CD14-positive monocyte (primary cell): ENCODE results near the gene TXN2. TPM values are rescaled to one million over a fixed set of nuclear protein-coding genes. Genes with fewer than 3 reads are reported as not detected.

ENCODE experiments used
- DNase-seq, 3 donors: peaks; one replicate each; pipeline ENCODE4 v3.0.0-alpha.2; 2011 to 2022
- H2AFZ ChIP-seq: 2 replicates; pipeline ENCODE4 v1.6.0; 2012; ENCODE audit warnings: mild to moderate bottlenecking, low read depth, low read length, inconsistent platforms; ENCODE audit not compliant: insufficient read depth, poor library complexity, severe bottlenecking
- H3K27ac ChIP-seq, 2 donors: 1 replicate in 1 of 2; 2 replicates in 1 of 2; pipeline ENCODE4 v1.5.1; 2012 to 2013; ENCODE audit warnings: low read length in 2 of 2, control low read depth in 1 of 2, inconsistent platforms in 1 of 2, low read depth in 1 of 2, mild to moderate bottlenecking in 1 of 2
- H3K27me3 ChIP-seq, 2 donors: one replicate each; pipeline versions ENCODE4 v1.6.0 to v1.6.1; 2011 to 2013; ENCODE audit warnings: low read length in 2 of 2; ENCODE audit not compliant: control insufficient read depth in 2 of 2, insufficient read depth in 2 of 2
- H3K36me3 ChIP-seq, 2 donors: replicated peaks in 1 of 2; 1 replicate in 1 of 2; 2 replicates in 1 of 2; pipeline versions ENCODE4 v1.5.1 to v1.6.1; 2012 to 2013; ENCODE audit warnings: low read length in 2 of 2, control low read depth in 1 of 2, inconsistent platforms in 1 of 2, mild to moderate bottlenecking in 1 of 2; ENCODE audit not compliant: insufficient read depth in 2 of 2, control insufficient read depth in 1 of 2
- H3K4me1 ChIP-seq, 2 donors: 1 replicate in 1 of 2; 2 replicates in 1 of 2; pipeline versions ENCODE4 v1.5.1 to v1.6.1; 2012 to 2013; ENCODE audit warnings: low read length in 2 of 2, control low read depth in 1 of 2, inconsistent platforms in 1 of 2, mild to moderate bottlenecking in 1 of 2, moderate library complexity in 1 of 2; ENCODE audit not compliant: insufficient read depth in 2 of 2, control insufficient read depth in 1 of 2
- H3K4me2 ChIP-seq: replicated peaks from 2 replicates; pipeline ENCODE3; 2012; ENCODE audit warnings: low read length, moderate library complexity, mild to moderate bottlenecking; ENCODE audit not compliant: poor library complexity, severe bottlenecking; ENCODE audit errors: extremely low read depth
- H3K4me3 ChIP-seq, 3 experiments: fragments of 200-600 bp in 1 of 3; sonication (generic) in 1 of 3; replicated peaks in 1 of 3; 1 replicate in 2 of 3; 2 replicates in 1 of 3; pipeline ENCODE4 v1.5.1; 2011 to 2013; ENCODE audit warnings: low read length in 3 of 3, mild to moderate bottlenecking in 3 of 3, control low read depth in 2 of 3, low read depth in 2 of 3, inconsistent platforms in 1 of 3, moderate library complexity in 1 of 3
- H3K79me2 ChIP-seq: 2 replicates; pipeline ENCODE4 v1.6.0; 2012; ENCODE audit warnings: mild to moderate bottlenecking, control low read depth, inconsistent platforms, low read length, moderate library complexity; ENCODE audit not compliant: insufficient read depth
- H3K9ac ChIP-seq: 2 replicates; pipeline ENCODE4 v1.6.0; 2017; ENCODE audit warnings: low read length, mild to moderate bottlenecking; ENCODE audit not compliant: insufficient read depth, poor library complexity, severe bottlenecking
- H3K9me3 ChIP-seq, 2 donors: replicated peaks in 1 of 2; 1 replicate in 1 of 2; 2 replicates in 1 of 2; pipeline versions ENCODE4 v1.5.1 to v1.6.1; 2012 to 2013; ENCODE audit warnings: low read length in 2 of 2, control low read depth in 1 of 2; ENCODE audit not compliant: control insufficient read depth in 1 of 2, insufficient read depth in 1 of 2
- H4K20me1 ChIP-seq: 2 replicates; pipeline ENCODE4 v1.6.0; 2012; ENCODE audit warnings: mild to moderate bottlenecking, low read length, control low read depth, moderate library complexity; ENCODE audit not compliant: insufficient read depth
- H3K27ac Mint-ChIP-seq, 7 donors: one replicate each; pipeline ENCODE4 v1.8.0; 2020; ENCODE audit warnings: mild to moderate bottlenecking in 7 of 7, mixed read lengths in 7 of 7, moderate library complexity in 6 of 7, inconsistent platforms in 2 of 7
- H3K27me3 Mint-ChIP-seq, 3 donors: one replicate each; pipeline ENCODE4 v1.8.0; 2021 to 2022; ENCODE audit warnings: low read depth in 3 of 3, mild to moderate bottlenecking in 3 of 3, mixed read lengths in 3 of 3, moderate library complexity in 3 of 3, inconsistent platforms in 1 of 3
- H3K36me3 Mint-ChIP-seq, 2 donors: one replicate each; pipeline ENCODE4 v1.8.0; 2020; ENCODE audit warnings: mixed read lengths in 2 of 2, inconsistent platforms in 1 of 2, mild to moderate bottlenecking in 1 of 2
- H3K4me1 Mint-ChIP-seq: one replicate; pipeline ENCODE4 v1.8.0; 2020; ENCODE audit warnings: mild to moderate bottlenecking, mixed read lengths
- H3K4me3 Mint-ChIP-seq, 2 donors: one replicate each; pipeline ENCODE4 v1.8.0; 2020; ENCODE audit warnings: mild to moderate bottlenecking in 2 of 2, mixed read lengths in 2 of 2, moderate library complexity in 1 of 2
- H3K9me3 Mint-ChIP-seq, 7 donors: one replicate each; pipeline ENCODE4 v1.8.0; 2020 to 2022; ENCODE audit warnings: mixed read lengths in 7 of 7, mild to moderate bottlenecking in 6 of 7, moderate library complexity in 6 of 7, inconsistent platforms in 2 of 7
- CTCF ChIP-seq: fragments of 200-600 bp; IDR thresholded peaks from one replicate; pipeline ENCODE4 v1.8.0; 2022; ENCODE audit warnings: antibody characterized with exemption, mild to moderate bottlenecking
- WGBS: methylation state at CpG from one replicate; pipeline ENCODE4 v1.1.5; 2013; ENCODE audit warnings: missing lambda C conversion rate; ENCODE audit not compliant: insufficient coverage; 5-methylcytosine and 5-hydroxymethylcytosine counted together
- intact Hi-C, 2 donors: fragments of 100-400 bp; cut with micrococcal nuclease; formaldehyde crosslinking; loops; one replicate each; pipeline versions ENCODE4 v1.15.0 to v1.15.1; 2023
- polyA plus RNA-seq, 3 donors: library from polyadenylated mRNA; depleted of rRNA in 1 of 3; unstranded in 2 of 3; stranded (reverse) in 1 of 3; fragments of 300-500 nt in 2 of 3; fragments of >200 nt in 1 of 3; fragmentation: Illumina TruSeq in 2 of 3; gene quantifications; 1 replicate in 2 of 3; 2 replicates in 1 of 3; pipeline ENCODE4 v1.2.3, GENCODE V29; 2012 to 2021

The TXN2 gene
- polyA plus RNA-seq, 3 donors: 79.8 to 141 (median 140) TPM

- H3K27me3 ChIP-seq: no peaks in the 10 kb centered on the region
- peaks cover 22% of the 10 kb centered on the region for H3K4me1 Mint-ChIP-seq
- intact Hi-C loops: no loop called here
- no peaks in the 10 kb centered on the region for H3K79me2 ChIP-seq
- H3K9ac ChIP-seq: no peak overlapping the region
- H3K4me2 ChIP-seq: no peak overlapping the region
- H3K27ac ChIP-seq: no peak overlapping the region
- H3K4me3 ChIP-seq: no peak overlapping the region
- no peak overlapping the region for H2AFZ ChIP-seq
- H3K9me3 ChIP-seq: no peaks in the 10 kb centered on the region
- DNase-seq: no peak
- H3K36me3 ChIP-seq: no peaks in the 10 kb centered on the region
- peaks cover 4 to 12% (median 8%) of the 10 kb centered on the region in 3 donors for H3K27me3 Mint-ChIP-seq
- H3K27ac Mint-ChIP-seq: peak overlapping the region in 1 of 7 donors; percentile 63
- H3K4me3 Mint-ChIP-seq: no peak overlapping the region
- peaks cover 9 to 11% of the 10 kb centered on the region in 2 donors for H3K36me3 Mint-ChIP-seq
- no peak for TF ChIP-seq CTCF
- peaks cover 6% of the 10 kb centered on the region for H4K20me1 ChIP-seq
- peaks cover 14 to 22% of the 10 kb centered on the region in 2 donors for H3K4me1 ChIP-seq
- WGBS: 68% methylated on average over 12 of the region's 16 CpGs
- H3K9me3 Mint-ChIP-seq: no peaks in the 10 kb centered on the region
Measured at GRCh38 chr22:36461665-36462649, 19.5 kb downstream of the TXN2 start.

DNA sequence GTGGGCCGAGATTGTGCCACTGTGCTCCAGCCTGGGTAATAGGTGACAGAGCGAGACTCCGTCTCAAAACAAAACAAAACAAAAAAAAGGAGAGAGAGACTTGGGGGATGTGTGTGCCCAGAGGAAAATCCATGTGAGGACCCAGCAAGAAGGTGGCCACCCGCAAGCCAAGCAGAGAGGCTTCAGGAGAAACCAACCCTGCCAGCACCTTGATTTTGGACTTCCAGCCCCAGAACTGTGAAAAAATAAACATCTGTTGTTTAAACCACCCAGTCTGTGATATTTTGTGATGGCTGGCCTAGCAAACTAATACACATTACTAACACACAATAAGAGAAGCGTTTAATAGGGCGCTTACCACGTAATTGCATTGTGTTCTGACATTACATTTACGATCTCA, 21.2 kb downstream of the TXN2 start:
- Histone ChIP-seq H3K4me2 (no peak overlapping the region), H3K79me2 (no peaks in the 10 kb centered on the region), H3K4me1 (peaks cover 19 to 23% of the 10 kb centered on the region in 2 donors), H2AFZ (no peak overlapping the region), H4K20me1 (no peaks in the 10 kb centered on the region), H3K27me3 (no peaks in the 10 kb centered on the region), H3K9ac (no peak overlapping the region), H3K36me3 (no peaks in the 10 kb centered on the region), H3K27ac (no peak overlapping the region), H3K4me3 (no peak overlapping the region), H3K9me3 (no peaks in the 10 kb centered on the region)
- H3K27ac Mint-ChIP-seq: peak overlapping the region in 1 of 7 donors; percentile 7
- no peaks in the 10 kb centered on the region for H3K36me3 Mint-ChIP-seq
- peaks cover 0 to 10% (median 8%) of the 10 kb centered on the region in 3 donors for H3K27me3 Mint-ChIP-seq
- no peak for TF ChIP-seq CTCF
- DNase-seq: no peak
- H3K4me1 Mint-ChIP-seq: peaks cover 23% of the 10 kb centered on the region
- intact Hi-C loops: no loop called here
- H3K9me3 Mint-ChIP-seq: peaks cover 0 to 2% (median 0%) of the 10 kb centered on the region in 7 donors
- 70% methylated on average over 2 of the region's 8 CpGs for WGBS
- H3K4me3 Mint-ChIP-seq: no peak overlapping the region
